Upper lobe of left lung (tissue), 6 donors: ENCODE results near the gene PTPRN. TPM values are rescaled to one million over a fixed set of nuclear protein-coding genes. Genes with fewer than 3 reads are reported as not detected.
"Not testable (repeated sequence)": the region's sequence is repeated elsewhere in the genome, so short reads cannot be mapped to it uniquely, and the experiment has no call there.

Experiments
- ATAC-seq, 2 donors: fragments of 200-7000 bp; cut with Tn5 transposase; one replicate each; pipeline ENCODE4 v1.9.1; 2022; ENCODE audit warnings: mild to moderate bottlenecking in 2 of 2, moderate library complexity in 2 of 2; ENCODE audit not compliant: low FRiP score in 2 of 2
- DNase-seq, 2 donors: peaks; one replicate each; pipeline ENCODE4 v3.0.0-alpha.2; 2019 to 2020
- H3K27ac ChIP-seq, 4 donors: fragments of 200-600 bp; sonication (generic); one replicate each; pipeline ENCODE4 v1.5.1; 2016 to 2019
- H3K27me3 ChIP-seq, 4 donors: fragments of 200-600 bp; sonication (generic); one replicate each; pipeline ENCODE4 v1.5.1; 2017 to 2019
- H3K36me3 ChIP-seq, 4 donors: fragments of 200-600 bp; sonication (generic); one replicate each; pipeline ENCODE4 v1.5.1; 2016 to 2019
- H3K4me1 ChIP-seq, 4 donors: fragments of 200-600 bp; sonication (generic); one replicate each; pipeline ENCODE4 v1.5.1; 2018 to 2019
- H3K4me3 ChIP-seq, 4 donors: fragments of 200-600 bp; sonication (generic); one replicate each; pipeline ENCODE4 v1.5.1; 2017 to 2019; ENCODE audit warnings: mild to moderate bottlenecking in 2 of 4, moderate library complexity in 1 of 4
- H3K9me3 ChIP-seq, 4 donors: fragments of 200-600 bp; sonication (generic); one replicate each; pipeline ENCODE4 v1.5.1; 2018 to 2019
- EP300 ChIP-seq, 4 donors: sonication (generic); formaldehyde crosslinking; IDR thresholded peaks; one replicate each; pipeline ENCODE4 v1.5.1; 2017; ENCODE audit warnings: antibody characterized with exemption in 4 of 4, control low read depth in 2 of 4
- POLR2A ChIP-seq, 4 donors: fragments of 450-650 bp; IDR thresholded peaks; one replicate each; pipeline ENCODE4 v1.5.1; 2016 to 2017; ENCODE audit warnings: antibody characterized with exemption in 4 of 4, mild to moderate bottlenecking in 2 of 4
- POLR2AphosphoS5 ChIP-seq, 2 donors: sonication (generic); formaldehyde crosslinking; IDR thresholded peaks; one replicate each; pipeline ENCODE4 v1.5.1; 2017; ENCODE audit warnings: antibody characterized with exemption in 2 of 2
- WGBS, 2 donors: methylation state at CpG; one replicate each; pipeline ENCODE4 v1.1.5; 2017 to 2018; 5-methylcytosine and 5-hydroxymethylcytosine counted together
- total RNA-seq, 6 donors: library from RNA; depleted of rRNA in 4 of 6; stranded (reverse); fragments of >200 nt in 4 of 6; gene quantifications; one replicate each; pipeline versions ENCODE4 v1.1.0 to v1.2.1, GENCODE V29; 2016 to 2021
- TF ChIP-seq, protein P1 (sequence below), 6 experiments: fragments of 450-650 bp in 4 of 6; fragments of 200-600 bp in 2 of 6; sonication (generic) in 2 of 6; IDR thresholded peaks; one replicate each; pipeline ENCODE4 v1.5.1; 2016 to 2019; ENCODE audit warnings: antibody characterized with exemption in 6 of 6
- donor health status: DM: no; HTN: no; CAD: no; lungs with moderate emphysema.
- donor health status: DM: no; HTN: yes; CAD: no; lungs with severe emphysema.

The PTPRN gene
- total RNA-seq, 6 donors from 2014 or later: 0.20 to 4.4 (median 0.68) TPM; not detected in 2

DNA sequence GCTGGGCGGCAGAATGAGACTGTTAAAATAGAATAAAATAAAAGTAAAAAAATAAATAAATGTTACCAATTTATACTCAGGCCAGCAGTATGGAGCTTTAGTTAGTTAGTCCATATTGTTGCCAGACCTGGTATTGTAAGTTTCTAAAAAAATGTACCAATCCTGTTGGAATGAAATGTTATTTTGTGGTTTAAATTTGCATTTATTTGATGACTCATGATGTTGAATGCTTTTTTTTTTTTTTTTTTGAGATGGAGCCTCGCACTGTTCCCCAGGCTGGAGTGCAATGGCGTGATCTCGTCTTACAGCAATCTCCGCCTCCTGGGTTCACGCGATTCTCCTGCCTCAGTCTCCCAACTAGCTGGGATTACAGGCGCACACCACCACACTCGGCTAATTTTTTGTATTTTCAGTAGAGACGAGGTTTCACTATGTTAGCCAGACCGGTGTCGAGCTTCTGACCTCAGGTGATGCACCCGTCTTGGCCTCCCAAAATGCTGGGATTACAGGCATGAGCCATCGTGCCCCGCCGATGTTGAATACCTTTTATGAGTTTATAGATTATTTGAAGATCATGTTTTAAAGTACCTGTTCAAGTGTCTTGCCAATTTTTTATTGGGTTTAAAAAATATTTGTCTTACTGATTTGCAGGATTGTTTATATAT lies 5.7 kb upstream of the PTPRN start:
- DNase-seq (no peak), ATAC-seq (no peak)
- Histone ChIP-seq H3K36me3 (no peaks in the 10 kb centered on the region), H3K4me1 (no peaks in the 10 kb centered on the region), H3K4me3 (no peak overlapping the region), H3K9me3 (no peaks in the 10 kb centered on the region), H3K27me3 (no peaks in the 10 kb centered on the region), H3K27ac (no peak overlapping the region)
- TF ChIP-seq, protein P1, sequence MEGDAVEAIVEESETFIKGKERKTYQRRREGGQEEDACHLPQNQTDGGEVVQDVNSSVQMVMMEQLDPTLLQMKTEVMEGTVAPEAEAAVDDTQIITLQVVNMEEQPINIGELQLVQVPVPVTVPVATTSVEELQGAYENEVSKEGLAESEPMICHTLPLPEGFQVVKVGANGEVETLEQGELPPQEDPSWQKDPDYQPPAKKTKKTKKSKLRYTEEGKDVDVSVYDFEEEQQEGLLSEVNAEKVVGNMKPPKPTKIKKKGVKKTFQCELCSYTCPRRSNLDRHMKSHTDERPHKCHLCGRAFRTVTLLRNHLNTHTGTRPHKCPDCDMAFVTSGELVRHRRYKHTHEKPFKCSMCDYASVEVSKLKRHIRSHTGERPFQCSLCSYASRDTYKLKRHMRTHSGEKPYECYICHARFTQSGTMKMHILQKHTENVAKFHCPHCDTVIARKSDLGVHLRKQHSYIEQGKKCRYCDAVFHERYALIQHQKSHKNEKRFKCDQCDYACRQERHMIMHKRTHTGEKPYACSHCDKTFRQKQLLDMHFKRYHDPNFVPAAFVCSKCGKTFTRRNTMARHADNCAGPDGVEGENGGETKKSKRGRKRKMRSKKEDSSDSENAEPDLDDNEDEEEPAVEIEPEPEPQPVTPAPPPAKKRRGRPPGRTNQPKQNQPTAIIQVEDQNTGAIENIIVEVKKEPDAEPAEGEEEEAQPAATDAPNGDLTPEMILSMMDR (IDR thresholded peaks at IDR 0.05): no peak
- no peak for TF ChIP-seq POLR2A (IDR thresholded peaks at IDR 0.05)
- TF ChIP-seq EP300 (IDR thresholded peaks at IDR 0.05): no peak
- no peak for TF ChIP-seq POLR2AphosphoS5 (IDR thresholded peaks at IDR 0.05)
- WGBS, 2 donors: 91 to 94% methylated on average over 16 of the region's 16 CpGs

DNA sequence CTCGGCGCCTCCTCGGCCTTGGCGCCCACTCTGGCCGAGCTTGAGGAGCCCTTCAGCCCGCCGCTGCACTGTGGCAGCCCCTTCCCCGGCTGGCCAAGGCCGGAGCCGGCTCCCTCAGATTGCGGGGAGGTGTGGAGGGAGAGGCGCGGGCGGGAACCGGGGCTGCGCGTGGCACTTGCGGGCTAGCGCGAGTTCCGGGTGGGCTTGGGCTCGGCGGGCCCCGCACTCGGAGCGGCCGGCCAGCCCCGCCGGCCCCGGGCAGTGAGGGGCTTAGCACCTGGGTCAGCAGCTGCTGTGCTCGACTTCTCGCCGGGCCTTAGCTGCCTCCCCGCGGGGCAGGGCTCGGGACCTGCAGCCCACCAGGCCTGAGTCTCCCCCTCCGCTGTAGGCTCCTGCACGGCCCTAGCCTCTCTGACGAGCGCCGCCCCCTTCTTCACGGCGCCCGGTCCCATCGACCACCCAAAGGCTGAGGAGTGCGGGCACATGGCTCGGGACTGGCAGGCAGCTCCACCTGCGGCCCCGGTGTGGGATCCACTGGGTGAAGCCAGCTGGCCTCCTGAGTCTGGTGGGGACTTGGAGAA lies 3.6 kb upstream of the PTPRN start:
- not testable (repeated sequence) for H3K27ac ChIP-seq, H3K4me3 ChIP-seq, ATAC-seq, H3K36me3 ChIP-seq, H3K9me3 ChIP-seq
- whole genome bisulfite sequencing, 2 donors: 83 to 90% methylated on average over 19 to 32 of the region's 49 CpGs
- H3K4me1 ChIP-seq: peaks cover 0 to 13% (median 0%) of the 10 kb centered on the region in 4 donors
- peaks cover 0 to 17% (median 7%) of the 10 kb centered on the region in 4 donors for H3K27me3 ChIP-seq
- DNase-seq: peak in 1 of 2 donors; percentile 79

DNA sequence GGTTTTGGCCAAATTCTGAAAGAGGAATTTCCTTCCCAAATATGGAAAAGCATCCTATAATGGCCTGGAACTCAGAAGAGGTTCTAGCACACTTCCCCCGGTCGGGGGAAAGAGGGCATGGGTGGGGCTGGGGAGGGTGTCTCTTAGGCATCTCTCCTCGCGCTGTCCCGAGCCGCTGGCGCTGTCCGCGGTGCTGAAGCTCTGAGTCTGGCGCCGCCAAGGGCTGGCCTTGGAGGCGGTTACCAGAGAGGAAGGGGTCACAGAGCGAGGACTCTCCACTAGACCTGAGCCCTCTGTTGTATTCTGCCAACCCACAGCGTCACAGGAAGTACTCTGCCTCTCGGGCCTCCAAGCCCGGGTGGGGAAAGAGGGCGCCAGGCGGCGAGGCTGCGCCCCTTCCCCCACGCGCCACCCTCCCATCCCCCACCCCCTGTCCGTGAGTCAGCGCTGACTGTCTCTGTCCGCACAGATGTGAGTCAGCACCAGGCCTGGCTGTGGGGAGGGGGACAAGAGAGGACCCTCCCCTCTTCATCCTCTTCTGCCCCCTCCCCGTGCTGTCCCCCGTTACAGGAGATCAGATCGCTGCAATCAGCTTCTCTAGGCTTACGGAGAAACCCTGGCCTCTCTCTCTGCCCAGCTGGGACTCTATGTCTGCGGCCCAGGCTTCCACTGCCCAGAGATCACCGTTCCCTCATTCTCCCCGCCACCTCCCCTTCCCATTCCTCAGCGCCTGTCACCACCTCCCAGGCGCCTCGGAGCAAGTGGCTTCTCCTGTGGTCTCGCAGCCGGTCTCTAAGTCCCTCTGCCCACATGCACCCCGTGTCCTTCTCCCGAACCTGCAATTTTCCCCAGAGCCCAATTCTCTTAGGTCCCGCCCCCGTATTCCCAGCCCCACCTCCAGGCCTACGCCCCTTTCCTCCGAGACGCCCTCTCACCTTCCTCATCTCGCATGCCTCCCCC lies 779 bp downstream of the PTPRN start:
- 3 to 7% methylated on average over 23 to 41 of the region's 45 CpGs for WGBS, 2 donors
- no peak overlapping the region for H3K27ac ChIP-seq
- H3K27me3 ChIP-seq: peaks cover 0 to 17% (median 7%) of the 10 kb centered on the region in 4 donors
- DNase-seq: peak in 1 of 2 donors; percentile 93
- no peak overlapping the region for H3K4me3 ChIP-seq
- H3K36me3 ChIP-seq: no peaks in the 10 kb centered on the region
- H3K4me1 ChIP-seq: peaks cover 0 to 13% (median 0%) of the 10 kb centered on the region in 4 donors
- no peaks in the 10 kb centered on the region for H3K9me3 ChIP-seq
- no peak for TF ChIP-seq EP300 (IDR thresholded peaks at IDR 0.05)
- no peak for TF ChIP-seq POLR2AphosphoS5 (IDR thresholded peaks at IDR 0.05)
- TF ChIP-seq POLR2A (IDR thresholded peaks at IDR 0.05): no peak
- TF ChIP-seq, protein P1 (IDR thresholded peaks at IDR 0.05): no peak
- peak; percentile 74 to 86 for ATAC-seq

DNA sequence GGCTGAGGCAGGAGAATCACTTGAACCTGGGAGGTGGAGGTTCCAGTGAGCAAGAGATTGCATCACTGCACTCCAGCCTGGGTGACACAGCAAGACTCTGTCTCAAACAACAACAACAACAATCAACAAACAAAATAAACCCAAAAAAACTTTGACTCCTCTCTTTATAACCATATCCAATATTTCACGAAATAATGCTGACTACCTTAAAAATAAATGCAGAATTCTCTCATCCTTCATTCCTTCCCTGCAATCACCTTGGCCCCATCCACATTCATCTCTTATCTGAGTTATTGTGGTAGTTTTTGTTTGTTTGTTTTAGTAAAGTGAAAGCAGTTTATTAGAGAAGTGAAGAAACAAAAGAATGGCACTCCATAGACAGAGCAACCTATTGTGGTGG lies 3.2 kb downstream of the PTPRN start:
- Histone ChIP-seq H3K27me3 (peaks cover 0 to 18% (median 9%) of the 10 kb centered on the region in 4 donors), H3K4me1 (peaks cover 0 to 13% (median 0%) of the 10 kb centered on the region in 4 donors), H3K4me3 (no peak overlapping the region), H3K36me3 (no peaks in the 10 kb centered on the region), H3K27ac (no peak overlapping the region), H3K9me3 (no peaks in the 10 kb centered on the region)
- ATAC-seq: no peak
- TF ChIP-seq POLR2A (IDR thresholded peaks at IDR 0.05) (no peak), EP300 (IDR thresholded peaks at IDR 0.05) (no peak), POLR2AphosphoS5 (IDR thresholded peaks at IDR 0.05) (no peak)
- TF ChIP-seq, protein P1 (IDR thresholded peaks at IDR 0.05): no peak
- DNase-seq: no peak
- whole genome bisulfite sequencing, 2 donors: 76 to 77% methylated on average over 1 of the region's 1 CpG

DNA sequence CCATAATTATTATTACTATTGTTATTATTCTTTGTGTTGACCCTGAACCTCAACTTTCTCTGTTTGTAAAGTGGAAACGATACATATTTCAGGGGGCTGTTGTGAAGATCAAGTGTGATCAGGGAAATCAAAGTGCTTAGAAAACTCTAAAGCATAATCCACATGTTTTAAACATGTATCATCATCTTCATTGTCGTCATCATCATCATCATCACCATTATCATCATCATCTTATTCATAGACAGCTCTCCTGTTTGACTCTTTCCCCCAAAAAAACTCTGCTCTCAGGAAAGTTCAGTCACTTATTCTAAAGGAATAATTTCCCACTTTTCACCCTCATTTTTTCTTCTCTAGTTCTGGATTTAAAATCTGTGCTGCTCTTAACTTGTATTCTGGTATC lies 5.0 kb downstream of the PTPRN start:
- H3K4me3 ChIP-seq: no peak overlapping the region
- no peaks in the 10 kb centered on the region for H3K36me3 ChIP-seq
- H3K9me3 ChIP-seq: no peaks in the 10 kb centered on the region
- DNase-seq: no peak
- H3K27ac ChIP-seq: no peak overlapping the region
- ATAC-seq: no peak
- WGBS, 2 donors: 48 to 70% methylated on average over 2 of the region's 2 CpGs
- peaks cover 0 to 11% (median 0%) of the 10 kb centered on the region in 4 donors for H3K4me1 ChIP-seq
- peaks cover 0 to 14% (median 7%) of the 10 kb centered on the region in 4 donors for H3K27me3 ChIP-seq
- TF ChIP-seq POLR2AphosphoS5 (IDR thresholded peaks at IDR 0.05): no peak
- no peak for TF ChIP-seq EP300 (IDR thresholded peaks at IDR 0.05)
- TF ChIP-seq, protein P1 (IDR thresholded peaks at IDR 0.05): no peak
- TF ChIP-seq POLR2A (IDR thresholded peaks at IDR 0.05): no peak
